NCI-H187 treated with DMSO at 0.1 percent for 48 hours (cell line): ENCODE measurements around the gene CTU1.

Experiments
- DNase-seq: peaks from one replicate; lab custom pipeline; 2025; lab: John Stamatoyannopoulos, UW

The CTU1 gene

GRCh38 chr19:51131780-51132680, 23.8 kb upstream of the CTU1 start:
- no peak for DNase-seq

- DNase-seq = no peak
Measured at GRCh38 chr19:51129716-51130115, 21.5 kb upstream of the CTU1 start.

- DNase-seq = no peak
Measured at GRCh38 chr19:51128227-51128626, 20.0 kb upstream of the CTU1 start.

GRCh38 chr19:51127755-51128154, 19.5 kb upstream of the CTU1 start:
- DNase-seq = no peak

GRCh38 chr19:51127032-51127431, 18.8 kb upstream of the CTU1 start:
- no peak for DNase-seq

- DNase-seq = no peak
Measured at GRCh38 chr19:51125421-51126075, 17.3 kb upstream of the CTU1 start.

- DNase-seq = no peak
Measured at GRCh38 chr19:51124729-51125128, 16.5 kb upstream of the CTU1 start, which contains the start of gene SIGLEC9. SIGLEC9 (plus strand) TSS chr19:51124906; CDS start chr19:51124975, 69 bp downstream.

GRCh38 chr19:51124216-51124615, 16.0 kb upstream of the CTU1 start:
- DNase-seq = no peak

GRCh38 chr19:51123802-51124201, 15.6 kb upstream of the CTU1 start:
- no peak for DNase-seq

GRCh38 chr19:51123381-51123800, 15.2 kb upstream of the CTU1 start:
- DNase-seq = no peak

- no peak for DNase-seq
Measured at GRCh38 chr19:51122112-51122981, 14.1 kb upstream of the CTU1 start.

GRCh38 chr19:51121257-51121656, 13.0 kb upstream of the CTU1 start:
- no peak for DNase-seq

GRCh38 chr19:51120160-51120559, 12.0 kb upstream of the CTU1 start:
- no peak for DNase-seq

- DNase-seq = no peak
Measured at GRCh38 chr19:51119611-51120010, 11.4 kb upstream of the CTU1 start.

- DNase-seq = no peak
Measured at GRCh38 chr19:51119101-51119500, 10.9 kb upstream of the CTU1 start.

- no peak for DNase-seq
Measured at GRCh38 chr19:51116736-51117286, 8.6 kb upstream of the CTU1 start.

- no peak for DNase-seq
Measured at GRCh38 chr19:51114087-51114729, 6.0 kb upstream of the CTU1 start.

GRCh38 chr19:51111606-51112005, 3.4 kb upstream of the CTU1 start:
- DNase-seq = no peak

- DNase-seq = no peak
Measured at GRCh38 chr19:51110666-51110971, 2.4 kb upstream of the CTU1 start.

- DNase-seq = no peak
Measured at GRCh38 chr19:51108805-51109146, 567 bp upstream of the CTU1 start.

GRCh38 chr19:51107406-51108065, 673 bp downstream of the CTU1 start:
- no peak for DNase-seq
